Natural killer cell (primary cell): ENCODE data around the gene KITLG. TPM values are rescaled to one million over a fixed set of nuclear protein-coding genes. Genes with fewer than 3 reads are reported as not detected.

ENCODE experiments used
- ATAC-seq, 3 donors: fragments of 150-1000 bp in 2 of 3; fragments of 200-7000 bp in 1 of 3; cut with Tn5 transposase; 1 replicate in 1 of 3; 2 replicates in 2 of 3; pipeline ENCODE4 v1.10.0; 2021; ENCODE audit warnings: mild to moderate bottlenecking in 2 of 3, moderate library complexity in 2 of 3
- DNase-seq, 2 donors: peaks; one replicate each; pipeline versions ENCODE4 v3.0.0 to v3.0.0-alpha.2; 2013 to 2021; ENCODE audit warnings: mixed read lengths in 1 of 2
- H3K27ac ChIP-seq: one replicate; pipeline ENCODE4 v1.5.1; 2013; ENCODE audit warnings: mild to moderate bottlenecking, low read length
- H3K27me3 ChIP-seq: one replicate; pipeline ENCODE4 v1.6.1; 2013; ENCODE audit warnings: low read length; ENCODE audit not compliant: control insufficient read depth, insufficient read depth
- H3K36me3 ChIP-seq: one replicate; pipeline ENCODE4 v1.6.1; 2013; ENCODE audit warnings: low read length; ENCODE audit not compliant: control insufficient read depth, insufficient read depth
- H3K4me1 ChIP-seq: one replicate; pipeline ENCODE4 v1.6.1; 2013; ENCODE audit warnings: low read length; ENCODE audit not compliant: control insufficient read depth, insufficient read depth
- H3K4me3 ChIP-seq: one replicate; pipeline ENCODE4 v1.5.1; 2013; ENCODE audit warnings: low read length
- H3K9me3 ChIP-seq: one replicate; pipeline ENCODE4 v1.6.1; 2013; ENCODE audit warnings: low read length; ENCODE audit not compliant: control insufficient read depth, insufficient read depth
- H3K27ac Mint-ChIP-seq, 2 donors: one replicate each; pipeline ENCODE4 v1.8.0; 2022; ENCODE audit warnings: mild to moderate bottlenecking in 2 of 2, mixed read lengths in 2 of 2, moderate library complexity in 1 of 2
- H3K27me3 Mint-ChIP-seq, 2 donors: one replicate each; pipeline ENCODE4 v1.8.0; 2022; ENCODE audit warnings: low read depth in 2 of 2, mixed read lengths in 2 of 2
- H3K36me3 Mint-ChIP-seq: one replicate; pipeline ENCODE4 v1.8.0; 2022; ENCODE audit warnings: mixed read lengths
- H3K4me1 Mint-ChIP-seq, 2 donors: one replicate each; pipeline ENCODE4 v1.8.0; 2022; ENCODE audit warnings: mixed read lengths in 2 of 2
- H3K4me3 Mint-ChIP-seq: one replicate; pipeline ENCODE4 v1.8.0; 2022; ENCODE audit warnings: mild to moderate bottlenecking, moderate library complexity, mixed read lengths
- H3K9me3 Mint-ChIP-seq, 2 donors: one replicate each; pipeline ENCODE4 v1.8.0; 2022; ENCODE audit warnings: mixed read lengths in 2 of 2
- CTCF ChIP-seq: fragments of 200-600 bp; IDR thresholded peaks from one replicate; pipeline ENCODE4 v1.8.0; 2022; ENCODE audit warnings: antibody characterized with exemption
- WGBS: methylation state at CpG from one replicate; pipeline ENCODE4 v1.1.7; 2013; ENCODE audit warnings: missing lambda C conversion rate; ENCODE audit not compliant: insufficient coverage; 5-methylcytosine and 5-hydroxymethylcytosine counted together
- intact Hi-C: fragments of 100-400 bp; cut with micrococcal nuclease; formaldehyde crosslinking; loops from one replicate; pipeline ENCODE4 v1.14.2; 2022
- total RNA-seq, 4 donors: library from RNA; stranded (reverse); fragments of 120-200 nt in 1 of 4; gene quantifications; one replicate each; pipeline versions ENCODE4 v1.2.3 to v1.2.4, GENCODE V29; 2013 to 2022

Gene KITLG
- total RNA-seq, 3 donors from 2014 or later (not counting 1 experiment from before 2014, with no cell fraction given): not detected

GRCh38 chr12:88448337-88448915 lies 131.8 kb downstream of the KITLG start:
- 84% methylated on average over 5 of the region's 5 CpGs for WGBS
- no peaks in the 10 kb centered on the region for H3K9me3 ChIP-seq
- no peaks in the 10 kb centered on the region for H3K36me3 ChIP-seq
- H3K4me3 ChIP-seq: no peak overlapping the region
- no peak overlapping the region for H3K4me3 Mint-ChIP-seq
- H3K27ac Mint-ChIP-seq: no peak overlapping the region
- H3K4me1 ChIP-seq: no peaks in the 10 kb centered on the region
- no peaks in the 10 kb centered on the region for H3K9me3 Mint-ChIP-seq
- ATAC-seq: no peak
- intact Hi-C loops: no loop called here
- H3K36me3 Mint-ChIP-seq: no peaks in the 10 kb centered on the region
- H3K4me1 Mint-ChIP-seq: no peaks in the 10 kb centered on the region
- no peak for TF ChIP-seq CTCF
- H3K27me3 ChIP-seq: no peaks in the 10 kb centered on the region
- DNase-seq: no peak
- no peaks in the 10 kb centered on the region for H3K27me3 Mint-ChIP-seq
- H3K27ac ChIP-seq: no peak overlapping the region

DNA sequence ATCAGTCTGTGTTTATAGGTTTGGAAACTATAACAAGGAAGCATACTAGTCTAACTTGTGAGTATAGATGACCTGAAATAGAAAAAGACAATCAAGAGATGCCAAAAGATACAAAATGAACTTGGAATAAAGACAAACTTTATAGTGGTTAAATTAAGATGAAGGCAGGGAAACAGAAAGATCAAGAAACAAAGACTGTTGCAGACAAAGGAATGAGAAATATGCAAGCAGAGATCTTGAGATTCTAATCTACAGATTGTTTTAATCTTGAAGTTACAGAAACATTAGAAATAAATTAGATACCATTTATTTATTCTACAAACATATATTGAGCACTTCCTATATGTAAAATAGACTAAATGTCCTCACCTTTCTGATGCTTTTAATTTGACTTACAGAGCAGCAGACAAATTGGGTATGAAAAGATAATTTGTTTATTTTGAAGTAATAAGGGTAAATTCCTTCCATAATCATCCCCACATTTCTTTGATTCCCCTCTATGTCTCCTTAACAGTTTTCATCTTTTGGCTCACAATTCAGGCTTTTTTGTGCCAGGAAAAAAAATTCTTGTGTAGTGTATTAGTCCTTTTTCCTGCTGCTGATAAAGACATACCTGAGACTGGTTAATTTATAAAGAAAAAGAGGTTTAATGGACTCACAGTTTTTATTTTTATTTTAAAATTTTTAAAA lies 134.4 kb downstream of the KITLG start:
- no peak overlapping the region for H3K27ac ChIP-seq
- Mint-ChIP-seq H3K9me3 (peaks cover 4 to 6% of the 10 kb centered on the region in 2 donors), H3K4me3 (no peak overlapping the region), H3K4me1 (no peaks in the 10 kb centered on the region), H3K27me3 (no peaks in the 10 kb centered on the region), H3K36me3 (no peaks in the 10 kb centered on the region), H3K27ac (no peak overlapping the region)
- no peaks in the 10 kb centered on the region for H3K4me1 ChIP-seq
- intact Hi-C loops: no loop called here
- H3K36me3 ChIP-seq: no peaks in the 10 kb centered on the region
- no peaks in the 10 kb centered on the region for H3K9me3 ChIP-seq
- H3K27me3 ChIP-seq: no peaks in the 10 kb centered on the region
- TF ChIP-seq CTCF: no peak
- DNase-seq (no peak), ATAC-seq (no peak)
- H3K4me3 ChIP-seq: no peak overlapping the region

DNA sequence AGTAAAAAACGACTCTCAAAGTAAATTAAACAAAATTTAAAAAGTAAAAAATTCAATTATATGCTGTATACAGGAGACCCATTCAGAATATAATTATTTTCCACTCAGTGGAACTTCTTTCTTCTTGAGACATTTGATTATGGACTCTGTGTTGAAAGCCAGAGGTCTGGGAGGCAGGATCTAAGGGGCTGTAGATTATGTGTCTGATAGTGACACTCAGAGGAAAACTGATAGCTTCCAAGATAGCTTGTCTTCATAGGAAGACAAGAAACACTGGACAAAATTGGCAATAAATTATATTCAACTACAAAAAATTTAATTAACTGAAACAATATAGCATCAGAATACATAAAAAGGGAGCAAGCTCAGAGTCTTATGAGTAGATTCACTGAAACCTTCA lies 135.8 kb downstream of the KITLG start:
- Histone ChIP-seq H3K4me3 (no peak overlapping the region), H3K27me3 (no peaks in the 10 kb centered on the region), H3K36me3 (no peaks in the 10 kb centered on the region), H3K9me3 (no peaks in the 10 kb centered on the region), H3K27ac (no peak overlapping the region), H3K4me1 (no peaks in the 10 kb centered on the region)
- WGBS: no CpG with 5 or more reads among the region's 1 CpG
- no peaks in the 10 kb centered on the region for H3K4me1 Mint-ChIP-seq
- no peaks in the 10 kb centered on the region for H3K36me3 Mint-ChIP-seq
- H3K4me3 Mint-ChIP-seq: no peak overlapping the region
- no peak for ATAC-seq
- H3K9me3 Mint-ChIP-seq: peaks cover 8 to 12% of the 10 kb centered on the region in 2 donors
- no peak overlapping the region for H3K27ac Mint-ChIP-seq
- TF ChIP-seq CTCF: no peak
- intact Hi-C loops: no loop called here
- DNase-seq: no peak
- no peaks in the 10 kb centered on the region for H3K27me3 Mint-ChIP-seq
